Activated naive CD4-positive, alpha-beta T cell treated with anti-CD3 and anti-CD28 coated beads, Interleukin-2, amount 10 ng/mL, durations not matched to agents 7 days and 5 days (primary cell): ENCODE measurements around the gene BLOC1S3.

Source experiments
- CTCF ChIA-PET: fragments of 350-600 bp; sonication (Branson Sonifier 250); formaldehyde crosslinking; loops from one replicate; lab custom pipeline; 2021; ENCODE audit warnings: antibody characterized with exemption; lab: Charles Lee
- DNase-seq: peaks from one replicate; pipeline ENCODE4 v3.0.0-alpha.2; 2020
- H3K27ac Mint-ChIP-seq: one replicate; pipeline ENCODE4 v1.8.0; 2021; ENCODE audit warnings: mild to moderate bottlenecking, moderate library complexity, mixed read lengths
- H3K27me3 Mint-ChIP-seq: one replicate; pipeline ENCODE4 v1.8.0; 2021; ENCODE audit warnings: mild to moderate bottlenecking, mixed read lengths
- H3K36me3 Mint-ChIP-seq: one replicate; pipeline ENCODE4 v1.8.0; 2021; ENCODE audit warnings: mixed read lengths
- H3K4me1 Mint-ChIP-seq: one replicate; pipeline ENCODE4 v1.8.0; 2021; ENCODE audit warnings: mixed read lengths
- H3K4me3 Mint-ChIP-seq: one replicate; pipeline ENCODE4 v1.8.0; 2021; ENCODE audit warnings: mild to moderate bottlenecking, moderate library complexity, mixed read lengths
- H3K9me3 Mint-ChIP-seq: one replicate; pipeline ENCODE4 v1.8.0; 2021; ENCODE audit warnings: mixed read lengths

BLOC1S3 gene

GRCh38 chr19:45162608-45163143 lies 15.9 kb upstream of the BLOC1S3 start:
- H3K4me3 Mint-ChIP-seq: no peak overlapping the region
- no peaks in the 10 kb centered on the region for H3K9me3 Mint-ChIP-seq
- CTCF ChIA-PET: no interaction called here
- H3K27ac Mint-ChIP-seq: no peak overlapping the region
- peaks cover 8% of the 10 kb centered on the region for H3K36me3 Mint-ChIP-seq
- H3K27me3 Mint-ChIP-seq: peaks cover 47% of the 10 kb centered on the region
- peaks cover 27% of the 10 kb centered on the region for H3K4me1 Mint-ChIP-seq
- DNase-seq: no peak

DNA sequence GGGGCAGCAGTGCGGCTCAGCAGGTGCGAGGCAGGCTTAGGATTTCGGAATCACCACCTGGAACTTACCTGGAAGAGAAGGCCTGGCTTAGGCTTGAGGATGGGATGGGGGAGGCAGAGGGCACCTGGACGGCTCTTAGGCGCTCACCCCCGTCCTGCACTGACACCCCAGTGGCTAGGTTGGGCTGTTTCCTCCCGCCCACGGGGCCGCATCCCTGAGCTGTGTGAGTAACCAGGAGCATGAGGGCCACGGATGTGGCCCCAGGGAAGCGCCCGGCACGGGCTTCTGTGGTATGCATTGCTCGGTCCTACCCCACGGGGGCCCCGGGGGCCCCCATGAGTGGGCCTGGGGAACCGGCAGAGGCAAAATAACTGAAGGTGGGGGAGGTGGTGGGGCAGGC lies 15.4 kb upstream of the BLOC1S3 start:
- peaks cover 27% of the 10 kb centered on the region for H3K4me1 Mint-ChIP-seq
- H3K36me3 Mint-ChIP-seq: peaks cover 8% of the 10 kb centered on the region
- no peak overlapping the region for H3K27ac Mint-ChIP-seq
- no peak for DNase-seq
- H3K4me3 Mint-ChIP-seq: no peak overlapping the region
- CTCF ChIA-PET: interaction anchor here (1.0 kb wide), 1 partner anchor 11 kb away, joined by 3 read pairs; no protein-coding TSS in a partner anchor
- no peaks in the 10 kb centered on the region for H3K9me3 Mint-ChIP-seq
- H3K27me3 Mint-ChIP-seq: peaks cover 42% of the 10 kb centered on the region

GRCh38 chr19:45163751-45164460 lies 14.7 kb upstream of the BLOC1S3 start:
- CTCF ChIA-PET: interaction anchor here (1.0 to 1.6 kb wide), 2 partner anchors 12 to 23 kb away, joined by 3 to 8 read pairs; no protein-coding TSS in a partner anchor
- H3K27ac Mint-ChIP-seq: peak overlapping the region; percentile 42
- peaks cover 9% of the 10 kb centered on the region for H3K36me3 Mint-ChIP-seq
- no peak for DNase-seq
- no peaks in the 10 kb centered on the region for H3K9me3 Mint-ChIP-seq
- H3K4me3 Mint-ChIP-seq: no peak overlapping the region
- H3K27me3 Mint-ChIP-seq: peaks cover 34% of the 10 kb centered on the region
- peaks cover 35% of the 10 kb centered on the region for H3K4me1 Mint-ChIP-seq

DNA sequence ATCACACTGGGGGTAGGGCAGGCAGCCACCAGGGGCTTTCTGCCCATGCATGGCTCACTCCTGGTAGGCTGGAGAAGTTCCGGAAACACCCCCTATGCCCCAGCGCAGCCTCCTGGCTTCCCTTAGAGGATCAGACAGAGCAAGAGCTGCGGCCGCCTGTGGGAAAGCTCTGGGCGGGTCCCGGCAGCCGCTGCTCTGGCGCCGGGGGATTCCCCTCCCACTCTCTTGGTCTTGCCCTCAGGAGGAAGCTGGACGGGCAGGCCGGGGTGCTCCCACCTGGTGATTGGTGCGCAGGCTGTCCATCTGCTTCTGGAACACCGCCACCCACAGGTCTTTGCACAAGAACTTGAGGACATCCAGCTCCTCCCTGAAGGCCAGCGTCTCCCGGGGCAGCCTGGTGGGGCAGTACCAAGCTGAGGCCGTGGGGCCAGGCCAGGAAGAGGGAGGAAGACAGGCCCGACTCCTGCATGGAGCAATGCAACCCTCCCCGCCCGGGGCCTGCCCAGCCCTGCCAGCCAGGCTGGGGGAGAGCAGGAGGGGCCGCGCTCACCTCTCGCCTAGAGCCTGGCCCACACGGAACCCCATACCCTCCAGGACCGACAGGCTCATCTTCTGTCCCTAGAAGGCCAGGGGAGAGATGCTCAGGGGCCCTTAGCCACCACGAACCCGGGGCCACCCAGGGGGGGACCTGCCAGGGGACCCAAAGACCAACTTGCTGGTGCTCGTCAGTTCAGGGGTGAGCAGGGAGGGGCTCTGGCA lies 13.8 kb upstream of the BLOC1S3 start:
- Mint-ChIP-seq H3K36me3 (peaks cover 9% of the 10 kb centered on the region), H3K9me3 (no peaks in the 10 kb centered on the region), H3K4me1 (peaks cover 43% of the 10 kb centered on the region), H3K27ac (peak overlapping the region; percentile 42), H3K4me3 (no peak overlapping the region), H3K27me3 (peaks cover 26% of the 10 kb centered on the region)
- peak; percentile 75 for DNase-seq
- CTCF ChIA-PET: interaction anchor here (1.6 kb wide), 1 partner anchor 22 kb away, joined by 8 read pairs; no protein-coding TSS in a partner anchor

GRCh38 chr19:45166723-45167252 lies 11.8 kb upstream of the BLOC1S3 start:
- Mint-ChIP-seq H3K9me3 (no peaks in the 10 kb centered on the region), H3K4me3 (no peak overlapping the region), H3K27me3 (peaks cover 9% of the 10 kb centered on the region), H3K36me3 (peaks cover 9% of the 10 kb centered on the region), H3K27ac (peak overlapping the region; percentile 29), H3K4me1 (peaks cover 63% of the 10 kb centered on the region)
- DNase-seq: no peak
- CTCF ChIA-PET: interaction anchor here (1.0 kb wide), 1 partner anchor 24 kb away, joined by 3 read pairs; no protein-coding TSS in a partner anchor

- peaks cover 9% of the 10 kb centered on the region for H3K36me3 Mint-ChIP-seq
- H3K27ac Mint-ChIP-seq: no peak overlapping the region
- CTCF ChIA-PET: no interaction called here
- H3K9me3 Mint-ChIP-seq: no peaks in the 10 kb centered on the region
- no peak overlapping the region for H3K4me3 Mint-ChIP-seq
- H3K27me3 Mint-ChIP-seq: peaks cover 3% of the 10 kb centered on the region
- no peak for DNase-seq
- H3K4me1 Mint-ChIP-seq: peaks cover 75% of the 10 kb centered on the region
Measured at GRCh38 chr19:45168767-45169351, 9.7 kb upstream of the BLOC1S3 start.

DNA sequence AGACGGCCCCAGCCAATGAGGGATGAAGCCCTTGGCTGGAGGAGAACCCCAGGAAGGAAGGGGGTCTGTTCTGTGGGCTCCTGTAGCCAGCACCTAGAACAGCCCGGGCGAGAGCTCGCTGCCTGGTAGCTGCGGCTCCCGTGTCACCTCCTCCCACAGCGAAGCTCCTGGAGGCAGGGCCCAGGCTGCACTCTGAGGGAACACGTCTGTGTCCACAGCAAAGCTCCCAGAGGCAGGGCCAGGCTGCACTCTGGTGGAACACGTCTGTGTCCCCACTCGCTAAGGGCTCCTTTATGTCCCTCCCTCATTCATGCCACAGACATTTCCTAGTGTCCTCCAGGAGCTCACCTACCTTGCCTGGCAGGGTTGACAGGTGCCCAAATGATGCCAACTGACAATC lies 9.0 kb upstream of the BLOC1S3 start:
- no peaks in the 10 kb centered on the region for H3K9me3 Mint-ChIP-seq
- DNase-seq: no peak
- H3K27ac Mint-ChIP-seq: peak overlapping the region; percentile 68
- peaks cover 3% of the 10 kb centered on the region for H3K27me3 Mint-ChIP-seq
- peaks cover 75% of the 10 kb centered on the region for H3K4me1 Mint-ChIP-seq
- CTCF ChIA-PET: interaction anchor here (1.1 to 2.0 kb wide), 2 partner anchors 9 to 17 kb away, joined by 6 read pairs; partner anchors contain the start of gene BLOC1S3
- peaks cover 9% of the 10 kb centered on the region for H3K36me3 Mint-ChIP-seq
- no peak overlapping the region for H3K4me3 Mint-ChIP-seq

DNA sequence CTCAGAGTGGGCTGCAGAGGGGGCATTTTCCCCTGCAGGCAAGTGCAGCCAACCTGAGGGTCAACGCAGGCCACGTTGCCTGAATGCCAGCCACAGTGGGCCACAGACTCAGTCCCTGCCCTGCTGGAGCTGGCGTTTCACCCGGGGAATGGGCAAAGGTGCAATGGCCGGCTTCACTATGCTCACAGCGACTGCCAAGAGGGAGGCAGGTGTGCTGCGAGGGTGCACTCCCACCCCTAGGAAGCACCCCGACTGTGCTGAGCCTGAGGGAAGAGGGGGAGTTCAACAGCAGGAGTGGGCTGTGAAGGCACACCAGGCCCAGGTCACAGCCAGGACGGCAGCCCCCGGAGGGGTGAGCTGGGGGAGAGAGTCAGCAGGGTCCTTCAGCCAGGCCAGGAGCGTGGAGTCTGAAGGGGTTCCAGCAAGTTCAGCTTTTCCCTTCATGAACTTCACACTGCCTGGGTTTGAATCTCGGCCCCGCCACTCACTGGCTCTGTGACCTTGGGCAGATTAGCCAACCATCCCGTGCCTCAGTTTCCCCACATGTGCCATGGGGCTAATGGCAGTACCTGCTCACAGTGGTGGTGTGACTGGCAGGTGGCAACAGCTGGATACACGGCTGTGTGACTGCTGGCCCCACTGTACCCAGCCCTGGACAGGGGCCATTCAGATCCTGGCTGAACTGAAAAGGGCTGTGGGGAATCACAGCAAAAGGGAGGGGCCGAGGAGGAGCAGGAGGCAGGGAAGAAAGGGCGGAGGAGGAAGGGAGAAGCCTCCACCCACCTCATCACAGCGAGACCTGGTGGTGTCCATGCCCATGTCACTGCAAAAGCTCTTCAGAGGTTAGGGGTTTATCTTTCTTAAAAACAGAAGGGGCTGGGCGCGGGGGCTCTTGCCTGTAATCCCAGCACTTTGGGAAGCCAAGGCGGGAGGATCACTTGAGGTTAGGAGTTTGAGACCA lies 8.2 kb upstream of the BLOC1S3 start:
- Mint-ChIP-seq H3K9me3 (no peaks in the 10 kb centered on the region), H3K27me3 (peaks cover 3% of the 10 kb centered on the region), H3K4me1 (peaks cover 72% of the 10 kb centered on the region), H3K36me3 (peaks cover 8% of the 10 kb centered on the region), H3K27ac (peak overlapping the region; percentile 97), H3K4me3 (peak overlapping the region; percentile 70)
- CTCF ChIA-PET: interaction anchor here (1.1 to 2.0 kb wide), 2 partner anchors 8 to 16 kb away, joined by 6 read pairs; partner anchors contain the start of gene BLOC1S3
- DNase-seq: no peak

DNA sequence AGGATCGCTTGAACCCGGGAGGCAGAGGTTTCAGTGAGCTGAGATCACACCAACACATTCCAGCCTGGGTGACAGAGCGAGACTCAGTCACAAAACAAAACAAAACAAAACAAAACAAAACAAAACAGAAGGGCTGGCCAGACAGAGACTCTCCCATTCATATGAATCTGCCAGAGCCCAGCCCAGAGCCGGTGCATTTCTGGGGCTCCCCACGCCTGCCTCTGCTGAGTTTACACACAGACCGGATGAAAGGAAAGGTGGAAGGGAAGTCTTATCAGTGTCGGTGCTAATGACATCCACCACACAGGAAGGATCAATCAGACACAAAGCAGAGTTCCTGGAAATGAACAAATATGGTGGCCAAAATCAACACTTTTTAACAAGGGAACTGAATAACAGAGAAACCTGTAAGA lies 7.4 kb upstream of the BLOC1S3 start:
- no peaks in the 10 kb centered on the region for H3K9me3 Mint-ChIP-seq
- peaks cover 74% of the 10 kb centered on the region for H3K4me1 Mint-ChIP-seq
- H3K4me3 Mint-ChIP-seq: peak overlapping the region; percentile 70
- DNase-seq: peak; percentile 73
- H3K27ac Mint-ChIP-seq: peak overlapping the region; percentile 97
- CTCF ChIA-PET: interaction anchor here (2.0 kb wide), 1 partner anchor 8 kb away, joined by 6 read pairs; the partner anchor contains the start of gene BLOC1S3
- peaks cover 6% of the 10 kb centered on the region for H3K36me3 Mint-ChIP-seq
- H3K27me3 Mint-ChIP-seq: peaks cover 3% of the 10 kb centered on the region

DNA sequence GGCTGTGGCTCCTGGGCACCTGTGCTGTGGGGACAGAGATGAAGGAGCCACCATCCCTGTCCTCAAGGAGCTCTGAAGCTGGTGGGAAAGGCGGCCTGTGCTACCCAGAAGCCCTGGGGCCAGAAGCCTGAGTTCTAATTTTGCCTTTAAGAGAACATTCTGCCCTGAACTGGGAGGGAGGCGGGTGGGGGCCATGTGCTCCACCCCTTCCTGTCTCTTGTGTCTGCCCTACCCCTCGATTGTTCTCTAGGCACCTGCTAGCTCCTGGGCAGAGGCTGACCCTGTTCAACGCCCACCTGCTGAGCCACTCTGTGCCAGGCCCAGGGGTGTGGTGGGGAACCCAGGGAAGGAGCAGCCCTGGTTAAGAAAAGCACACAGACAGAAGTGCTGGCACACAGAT lies 6.4 kb upstream of the BLOC1S3 start:
- DNase-seq: peak; percentile 68
- Mint-ChIP-seq H3K4me1 (peaks cover 76% of the 10 kb centered on the region), H3K4me3 (peak overlapping the region; percentile 58), H3K9me3 (no peaks in the 10 kb centered on the region), H3K36me3 (peaks cover 2% of the 10 kb centered on the region), H3K27me3 (no peaks in the 10 kb centered on the region), H3K27ac (peak overlapping the region; percentile 97)
- CTCF ChIA-PET: interaction anchor here (0.6 kb wide), 1 partner anchor 244 kb away, joined by 3 read pairs; no protein-coding TSS in a partner anchor

DNA sequence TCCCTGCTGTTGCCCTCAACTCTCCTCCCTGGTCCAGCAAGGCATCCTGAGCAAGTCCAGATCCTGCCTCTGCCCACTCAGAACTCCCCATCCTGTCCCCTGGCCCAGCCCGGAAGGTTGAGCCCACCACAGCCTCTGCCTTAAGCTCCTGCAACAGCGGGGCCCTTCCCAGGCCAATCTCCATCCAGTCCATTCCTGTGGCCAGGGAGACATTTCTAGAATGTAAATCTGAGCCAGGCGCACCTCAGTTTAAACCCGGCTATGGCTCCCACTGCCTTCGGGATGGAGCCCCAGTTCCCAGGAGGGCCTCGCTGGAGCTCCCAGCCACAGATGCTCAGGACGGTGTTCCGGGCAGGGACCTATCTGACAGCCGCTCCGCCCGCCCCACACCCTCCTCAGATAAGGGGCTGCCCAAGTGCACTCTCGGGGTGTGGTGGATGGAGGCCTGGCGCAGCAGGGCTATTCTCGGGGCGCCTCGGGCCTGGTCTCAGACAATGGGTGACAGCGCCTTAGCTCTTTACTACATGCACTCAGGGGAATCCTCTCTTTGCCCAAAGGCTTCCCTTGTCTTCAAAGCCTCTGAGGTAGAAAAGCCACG lies 5.9 kb upstream of the BLOC1S3 start:
- CTCF ChIA-PET: interaction anchor here (0.6 kb wide), 1 partner anchor 245 kb away, joined by 3 read pairs; no protein-coding TSS in a partner anchor
- Mint-ChIP-seq H3K36me3 (peaks cover 2% of the 10 kb centered on the region), H3K4me1 (peaks cover 80% of the 10 kb centered on the region)

GRCh38 chr19:45173816-45174215 lies 4.8 kb upstream of the BLOC1S3 start:
- no peak for DNase-seq
- no peaks in the 10 kb centered on the region for H3K27me3 Mint-ChIP-seq
- CTCF ChIA-PET: no interaction called here
- peaks cover 1% of the 10 kb centered on the region for H3K36me3 Mint-ChIP-seq
- no peak overlapping the region for H3K4me3 Mint-ChIP-seq
- H3K27ac Mint-ChIP-seq: no peak overlapping the region
- H3K9me3 Mint-ChIP-seq: no peaks in the 10 kb centered on the region
- H3K4me1 Mint-ChIP-seq: peaks cover 75% of the 10 kb centered on the region

More for the DNA sequence above, 5.9 kb upstream of the BLOC1S3 start:
- Mint-ChIP-seq H3K4me3 (peak overlapping the region; percentile 58), H3K9me3 (no peaks in the 10 kb centered on the region), H3K27me3 (no peaks in the 10 kb centered on the region), H3K27ac (peak overlapping the region; percentile 97)
- DNase-seq: no peak
